Measurements from ENCODE around the gene IL5.

DNA sequence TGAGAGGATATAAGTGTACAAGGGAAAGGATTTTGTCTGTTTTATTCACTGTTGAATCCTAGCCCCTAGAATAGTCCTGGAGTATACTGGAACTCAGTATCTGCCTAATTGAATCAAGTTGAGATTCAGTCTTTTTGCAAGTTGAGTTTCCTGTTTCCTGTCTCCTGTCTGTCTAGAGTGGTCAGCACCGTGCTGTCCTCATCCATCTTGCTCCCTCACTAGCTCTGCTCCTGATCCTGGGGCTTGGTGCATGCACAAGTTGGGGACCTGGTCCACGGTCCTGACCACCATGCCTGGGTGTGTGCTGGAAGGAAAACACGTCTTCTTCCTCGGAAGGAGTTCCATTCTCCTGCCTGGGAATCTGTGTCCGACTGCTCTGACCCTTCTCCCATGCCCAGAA is 3.2 kb downstream of the IL5 start:
- TF ChIP-seq, protein P1, sequence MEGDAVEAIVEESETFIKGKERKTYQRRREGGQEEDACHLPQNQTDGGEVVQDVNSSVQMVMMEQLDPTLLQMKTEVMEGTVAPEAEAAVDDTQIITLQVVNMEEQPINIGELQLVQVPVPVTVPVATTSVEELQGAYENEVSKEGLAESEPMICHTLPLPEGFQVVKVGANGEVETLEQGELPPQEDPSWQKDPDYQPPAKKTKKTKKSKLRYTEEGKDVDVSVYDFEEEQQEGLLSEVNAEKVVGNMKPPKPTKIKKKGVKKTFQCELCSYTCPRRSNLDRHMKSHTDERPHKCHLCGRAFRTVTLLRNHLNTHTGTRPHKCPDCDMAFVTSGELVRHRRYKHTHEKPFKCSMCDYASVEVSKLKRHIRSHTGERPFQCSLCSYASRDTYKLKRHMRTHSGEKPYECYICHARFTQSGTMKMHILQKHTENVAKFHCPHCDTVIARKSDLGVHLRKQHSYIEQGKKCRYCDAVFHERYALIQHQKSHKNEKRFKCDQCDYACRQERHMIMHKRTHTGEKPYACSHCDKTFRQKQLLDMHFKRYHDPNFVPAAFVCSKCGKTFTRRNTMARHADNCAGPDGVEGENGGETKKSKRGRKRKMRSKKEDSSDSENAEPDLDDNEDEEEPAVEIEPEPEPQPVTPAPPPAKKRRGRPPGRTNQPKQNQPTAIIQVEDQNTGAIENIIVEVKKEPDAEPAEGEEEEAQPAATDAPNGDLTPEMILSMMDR (IDR thresholded peaks at IDR 0.05), result no peak
- no peak for TF ChIP-seq POLR2A (IDR thresholded peaks at IDR 0.05; ENCODE audit: low read depth)
- no peak for TF ChIP-seq EP300 (IDR thresholded peaks at IDR 0.05)
- TF ChIP-seq POLR2AphosphoS5 (IDR thresholded peaks at IDR 0.05), result no peak
